Body of pancreas (tissue), 4 donors: ENCODE measurements around the gene SMO.

Experiments used
- CTCF ChIP-seq, 7 experiments: fragments of 450-650 bp in 4 of 7; fragments of 200-600 bp in 3 of 7; sonication (generic) in 3 of 7; IDR thresholded peaks; one replicate each; pipeline ENCODE4 v1.5.1; 2016 to 2019; ENCODE audit warnings: antibody characterized with exemption in 7 of 7
- POLR2A ChIP-seq, 3 donors: fragments of 450-650 bp; IDR thresholded peaks; one replicate each; pipeline ENCODE4 v1.6.1; 2016; ENCODE audit warnings: antibody characterized with exemption in 3 of 3, mild to moderate bottlenecking in 2 of 3

GRCh38 chr7:129163875-129164544 is 24.4 kb upstream of the SMO start:
- peak; percentile 65 to 91 (median 71) for TF ChIP-seq CTCF (IDR thresholded peaks at IDR 0.05)
- TF ChIP-seq POLR2A (IDR thresholded peaks at IDR 0.05) = no peak
